ENCODE measurements around the gene RBM12. TPM values are rescaled to one million over a fixed set of nuclear protein-coding genes. Genes with fewer than 3 reads are reported as not detected.

RBM12 gene
- total and polyA plus RNA-seq, 2 of the 8 experiments (the other 6 are each of a cell fraction or from before 2014, with no cell fraction given), result 187 to 214 TPM

DNA sequence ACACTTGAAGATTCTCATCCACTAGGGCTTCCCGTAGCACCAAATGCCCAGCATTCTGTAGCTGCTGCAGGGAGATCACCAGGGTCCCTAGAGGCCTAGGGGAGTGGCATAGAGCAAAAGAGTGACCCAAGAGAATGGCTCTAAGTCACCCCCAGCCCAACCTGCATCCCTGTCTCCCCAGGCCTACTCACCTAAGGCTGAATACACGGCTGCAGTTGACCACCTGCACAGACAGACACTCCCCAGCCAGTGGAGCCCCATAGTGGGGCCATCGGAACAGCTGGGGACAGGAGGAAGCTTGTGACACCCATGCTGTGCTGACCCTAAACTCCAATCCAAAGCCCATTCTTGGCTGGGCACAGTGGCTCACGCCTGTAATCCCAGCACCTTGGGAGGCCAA is 58.6 kb downstream of the RBM12 start:
- Histone ChIP-seq H2BK12ac (ENCODE audit: low read depth, low read length) (no peak overlapping the region), H2BK5ac (ENCODE audit: low read depth, low read length) (no peak overlapping the region), H3K79me2 (ENCODE audit: control insufficient read depth in 1 of 2, insufficient read depth in 2 of 2, low read length in 2 of 2) (no peaks in the 10 kb centered on the region), H3K4ac (replicated peaks; ENCODE audit: insufficient read length, low read depth, low read length) (no peak overlapping the region), H3K4me2 (ENCODE audit: insufficient read depth in 1 of 2, low read depth in 2 of 2, low read length in 2 of 2) (no peak overlapping the region), H4K5ac (ENCODE audit: insufficient read length, low read depth, low read length) (no peak overlapping the region), H3K4me3 (ENCODE audit: extremely low read depth in 1 of 4, insufficient read depth in 2 of 4, low read depth in 3 of 4, low read length in 4 of 4) (no peak overlapping the region), H2BK20ac (ENCODE audit: low read length) (no peak overlapping the region), H3K56ac (replicated peaks; ENCODE audit: insufficient read length, low read depth, low read length) (no peak overlapping the region), H2AFZ (ENCODE audit: low read length) (no peak overlapping the region), H3K36me3 (ENCODE audit: control insufficient read depth in 2 of 4, insufficient read depth in 4 of 4, low read length in 3 of 4) (no peaks in the 10 kb centered on the region), H4K20me1 (replicated peaks in 1 of 2; ENCODE audit: control insufficient read depth in 1 of 2, insufficient read depth in 2 of 2, low read length in 2 of 2) (no peaks in the 10 kb centered on the region), H3K18ac (ENCODE audit: extremely low read depth, low read length) (no peak overlapping the region), H3K79me1 (ENCODE audit: low read depth, low read length) (no peaks in the 10 kb centered on the region), H3K27me3 (replicated peaks in 1 of 4; ENCODE audit: control insufficient read depth in 3 of 4, extremely low read depth in 1 of 4, insufficient read depth in 3 of 4, low read length in 3 of 4) (peaks cover 6 to 25% (median 21%) of the 10 kb centered on the region in 4 experiments), H2BK120ac (replicated peaks; ENCODE audit: low read depth, low read length) (no peak overlapping the region), H3K23me2 (ENCODE audit: low read depth, low read length) (peaks cover 3% of the 10 kb centered on the region; the same call in 1 of the 2 replicates), H3K23ac (ENCODE audit: insufficient read length) (no peak overlapping the region), H2BK15ac (ENCODE audit: low read length) (no peak overlapping the region), H3K4me1 (replicated peaks in 1 of 4; ENCODE audit: control insufficient read depth in 3 of 4, insufficient read depth in 4 of 4, low read length in 3 of 4) (peaks cover 0 to 7% (median 4%) of the 10 kb centered on the region in 4 experiments; a peak in 4 of 7 replicates), H3K14ac (ENCODE audit: insufficient read length) (no peak overlapping the region), H2AK5ac (ENCODE audit: low read depth, low read length) (no peak overlapping the region), H3K27ac (ENCODE audit: low read depth, low read length) (no peak overlapping the region), H4K8ac (ENCODE audit: extremely low read depth, insufficient read depth, low read length) (no peak overlapping the region), H3K9me3 (ENCODE audit: insufficient read depth in 2 of 2, low read depth in 1 of 2, low read length in 1 of 2) (no peaks in the 10 kb centered on the region), H4K91ac (replicated peaks; ENCODE audit: insufficient read length, low read length) (no peak overlapping the region), H3K9ac (replicated peaks in 1 of 4; ENCODE audit: extremely low read depth in 1 of 4, low read depth in 3 of 4, low read length in 3 of 4) (no peak overlapping the region)
- POLR2A ChIA-PET (ENCODE audit: partially characterized antibody), result interaction anchor here (1.5 to 2.6 kb wide), 2 partner anchors 10 to 136 kb away, joined by 4 to 6 read pairs; partner anchors contain the start of genes RBM39 and SPAG4
- CTCF ChIA-PET (ENCODE audit: partially characterized antibody), result interaction anchor here (0.8 to 8.3 kb wide), 7 partner anchors 11 to 95 kb away, joined by 3 to 121 read pairs (median 5); partner anchors contain the start of genes ERGIC3 and SPAG4
- DNase-seq (ENCODE audit: low read depth in 1 of 2, low spot score in 2 of 2), result no peak
- FAIRE-seq, result no peak
- TF ChIP-seq CHD1 (IDR thresholded peaks at IDR 0.05; ENCODE audit: low read depth, low read length), result no peak
- WGBS, 2 experiments (ENCODE audit: extremely low coverage in 1 of 2, insufficient coverage in 1 of 2, insufficient read length in 1 of 2, insufficient replicate concordance in 2 of 2, low coverage in 1 of 2, low lambda C conversion rate in 2 of 2, missing lambda C conversion rate in 1 of 2), result 92% methylated on average over 4 of the region's 4 CpGs; no CpG with 5 or more reads in 1 of the 2 experiments
